ENCODE data around the gene QRICH1.

DNA sequence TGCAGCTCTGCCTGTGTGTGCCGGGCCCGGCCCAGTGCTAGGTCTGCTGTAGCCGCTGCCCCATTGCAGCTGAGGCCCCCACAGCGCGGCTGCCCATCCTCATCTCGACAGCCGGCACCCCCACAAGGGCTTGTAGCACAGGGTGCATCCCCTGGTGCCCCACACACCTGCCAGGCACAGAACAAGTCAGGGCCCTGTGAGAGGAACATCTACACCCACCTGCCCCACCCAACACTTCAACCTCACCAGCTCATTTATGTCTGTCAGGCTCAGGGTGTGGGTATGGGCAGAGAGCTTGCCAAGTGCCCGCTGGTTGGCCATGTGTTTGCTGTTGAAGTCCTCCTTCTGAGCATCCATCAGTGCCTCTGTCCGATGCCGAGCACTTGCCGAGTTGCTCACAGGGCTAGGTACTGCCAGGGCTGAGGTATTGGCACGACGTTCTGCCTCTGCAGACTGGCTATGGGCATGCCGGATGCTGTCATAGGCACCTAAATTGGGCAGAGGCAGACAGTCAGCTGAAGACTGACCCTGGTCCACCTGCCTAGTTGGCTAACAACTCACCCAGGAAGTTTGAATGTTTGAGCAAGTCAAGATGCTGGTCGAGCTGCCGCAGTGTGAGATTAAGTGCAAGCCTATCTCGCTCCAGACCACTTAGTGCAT, 29.1 kb upstream of the QRICH1 start:
- TF ChIP-seq, protein P1, sequence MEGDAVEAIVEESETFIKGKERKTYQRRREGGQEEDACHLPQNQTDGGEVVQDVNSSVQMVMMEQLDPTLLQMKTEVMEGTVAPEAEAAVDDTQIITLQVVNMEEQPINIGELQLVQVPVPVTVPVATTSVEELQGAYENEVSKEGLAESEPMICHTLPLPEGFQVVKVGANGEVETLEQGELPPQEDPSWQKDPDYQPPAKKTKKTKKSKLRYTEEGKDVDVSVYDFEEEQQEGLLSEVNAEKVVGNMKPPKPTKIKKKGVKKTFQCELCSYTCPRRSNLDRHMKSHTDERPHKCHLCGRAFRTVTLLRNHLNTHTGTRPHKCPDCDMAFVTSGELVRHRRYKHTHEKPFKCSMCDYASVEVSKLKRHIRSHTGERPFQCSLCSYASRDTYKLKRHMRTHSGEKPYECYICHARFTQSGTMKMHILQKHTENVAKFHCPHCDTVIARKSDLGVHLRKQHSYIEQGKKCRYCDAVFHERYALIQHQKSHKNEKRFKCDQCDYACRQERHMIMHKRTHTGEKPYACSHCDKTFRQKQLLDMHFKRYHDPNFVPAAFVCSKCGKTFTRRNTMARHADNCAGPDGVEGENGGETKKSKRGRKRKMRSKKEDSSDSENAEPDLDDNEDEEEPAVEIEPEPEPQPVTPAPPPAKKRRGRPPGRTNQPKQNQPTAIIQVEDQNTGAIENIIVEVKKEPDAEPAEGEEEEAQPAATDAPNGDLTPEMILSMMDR (IDR thresholded peaks at IDR 0.05), result no peak
- no peak for TF ChIP-seq POLR2A (IDR thresholded peaks at IDR 0.05)
